ENCODE data around the gene OTUD7B. TPM values are rescaled to one million over a fixed set of nuclear protein-coding genes. Genes with fewer than 3 reads are reported as not detected.
"Not testable (repeated sequence)": the region's sequence is repeated elsewhere in the genome, so short reads cannot be mapped to it uniquely, and the experiment has no call there.

OTUD7B gene
- total RNA-seq (2014; rRNA removed; shearing (Covaris generic)): 5.7 and 10.7 TPM in 2 replicates
- polyA plus RNA-seq (2015; cell fraction: cytosol; rRNA removed): 2.8 and 3.0 TPM in 2 replicates
- 5.1 and 6.5 TPM in 2 replicates for polyA plus RNA-seq (2015; cell fraction: nucleus; rRNA removed)

GRCh38 chr1:150010393-150011115, at the start of gene OTUD7B:
Gene OTUD7B (minus strand): TSS chr1:150010726. CDS start chr1:149977510, 33,216 bp downstream.
- DNase-seq (ENCODE audit: low read depth): peak; percentile 86

- no peak for DNase-seq (ENCODE audit: low read depth)
Observed at GRCh38 chr1:150060260-150060659, 49.7 kb upstream of the OTUD7B start.

DNA sequence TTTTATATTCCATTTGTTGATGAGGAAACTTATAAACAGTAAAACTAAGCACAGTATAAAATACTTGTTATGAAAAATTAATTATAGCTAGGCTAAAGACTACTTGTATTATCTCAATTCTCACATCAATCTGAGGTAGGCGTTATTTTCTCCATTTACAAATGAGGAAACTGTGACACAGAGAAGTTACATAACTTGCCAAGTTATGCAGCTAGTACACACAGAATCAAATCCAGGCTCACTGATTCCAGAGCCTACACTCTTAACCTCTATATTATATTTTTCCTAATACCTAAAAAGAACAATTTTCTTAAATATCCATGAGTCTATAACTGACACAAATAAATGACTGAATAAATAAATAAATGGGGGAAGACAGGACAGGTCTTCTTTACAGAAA, 45.9 kb upstream of the OTUD7B start:
- no peak for DNase-seq (ENCODE audit: low read depth)

- DNase-seq (ENCODE audit: low read depth): not testable (repeated sequence)
Observed at GRCh38 chr1:150055507-150055906, 45.0 kb upstream of the OTUD7B start.

- DNase-seq (ENCODE audit: low read depth): no peak
Observed at GRCh38 chr1:150053926-150054325, 43.4 kb upstream of the OTUD7B start.

GRCh38 chr1:150051905-150052412, 41.4 kb upstream of the OTUD7B start:
- DNase-seq (ENCODE audit: low read depth): peak; percentile 3

- DNase-seq (ENCODE audit: low read depth): no peak
Observed at GRCh38 chr1:150051089-150051373, 40.5 kb upstream of the OTUD7B start.

DNA sequence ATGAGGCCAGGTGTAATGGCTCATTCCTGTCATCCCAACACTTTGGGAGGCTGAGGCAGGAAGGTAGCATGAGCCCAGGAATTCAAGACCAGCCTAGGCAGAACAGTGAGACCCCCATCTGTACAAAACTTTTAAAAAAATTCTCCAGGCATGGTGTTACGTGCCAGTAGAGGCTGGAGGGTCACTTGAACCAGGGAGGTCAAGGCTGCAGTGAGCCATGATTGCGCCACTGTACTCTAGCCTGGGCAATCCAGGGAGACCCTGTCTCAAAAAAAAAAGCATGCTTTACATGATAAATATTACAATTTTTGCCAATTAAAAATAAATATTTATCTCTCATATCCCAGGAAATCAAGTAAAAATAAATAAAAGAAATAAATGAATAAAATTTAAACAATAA, 39.4 kb upstream of the OTUD7B start:
- no peak for DNase-seq (ENCODE audit: low read depth)

DNA sequence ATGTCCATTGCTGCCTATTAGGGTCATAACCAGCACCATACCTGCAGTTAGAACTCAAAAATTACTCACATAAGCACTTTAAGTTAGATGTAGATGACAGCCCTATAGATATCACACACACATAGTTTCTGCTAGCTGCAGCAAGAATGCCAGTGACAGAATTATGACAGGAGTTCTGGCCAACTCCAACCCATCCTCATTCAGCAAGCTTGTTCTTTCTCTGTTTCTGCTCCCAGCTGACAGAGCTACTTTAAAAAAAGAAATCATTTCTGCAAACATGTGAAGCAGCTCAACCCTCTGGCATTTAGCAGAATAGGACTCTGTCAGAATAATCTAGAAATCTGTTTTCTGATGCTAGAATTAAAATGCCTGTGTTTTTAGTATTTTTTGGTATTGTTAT, 23.8 kb upstream of the OTUD7B start:
- DNase-seq (ENCODE audit: low read depth): no peak

DNA sequence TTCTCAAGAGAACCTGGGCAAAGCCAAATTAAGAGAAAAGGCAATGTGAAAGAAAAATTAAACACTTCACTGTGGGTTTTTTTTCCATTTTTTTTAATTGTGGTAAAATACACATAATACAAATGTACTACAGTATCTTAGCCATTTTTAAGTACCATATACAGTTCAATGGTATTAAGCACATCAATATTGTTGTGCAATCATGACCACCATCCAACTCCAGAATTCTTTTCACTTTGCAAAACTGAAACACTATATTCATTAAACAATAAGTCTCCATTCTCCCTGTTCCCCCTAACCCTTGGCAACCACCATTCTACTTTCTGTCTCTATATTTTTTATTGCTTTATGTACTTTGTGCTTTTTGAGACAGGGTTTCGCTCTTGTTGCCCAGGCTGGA, 17.8 kb upstream of the OTUD7B start:
- DNase-seq (ENCODE audit: low read depth): no peak

GRCh38 chr1:150024156-150024555, 13.6 kb upstream of the OTUD7B start:
- no peak for DNase-seq (ENCODE audit: low read depth)

DNA sequence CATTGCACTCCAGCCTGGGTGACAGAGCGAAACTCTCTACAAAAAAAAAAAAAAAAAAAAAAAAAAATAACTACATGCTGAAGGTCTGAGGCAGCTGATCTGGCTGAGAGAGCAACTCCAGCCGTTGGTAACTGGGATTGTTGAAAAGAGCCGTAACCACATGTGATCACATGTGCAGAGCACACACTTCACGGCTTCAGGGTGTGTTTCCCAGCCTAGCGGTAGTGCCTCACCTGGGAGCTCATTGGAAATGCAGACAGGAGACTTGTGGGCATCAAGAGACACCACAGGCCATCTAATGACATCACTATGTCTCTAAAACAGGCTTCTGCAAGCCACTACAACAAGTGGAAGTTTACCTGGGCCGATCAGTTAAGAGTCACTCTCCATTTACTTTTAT, 11.8 kb upstream of the OTUD7B start:
- no peak for DNase-seq (ENCODE audit: low read depth)

GRCh38 chr1:150021191-150021694, 10.7 kb upstream of the OTUD7B start:
- DNase-seq (ENCODE audit: low read depth): no peak

GRCh38 chr1:150020711-150021110, 10.2 kb upstream of the OTUD7B start:
- no peak for DNase-seq (ENCODE audit: low read depth)

GRCh38 chr1:150018165-150018564, 7.6 kb upstream of the OTUD7B start:
- DNase-seq (ENCODE audit: low read depth): no peak

GRCh38 chr1:150017206-150017750, 6.8 kb upstream of the OTUD7B start:
- DNase-seq (ENCODE audit: low read depth): no peak

DNA sequence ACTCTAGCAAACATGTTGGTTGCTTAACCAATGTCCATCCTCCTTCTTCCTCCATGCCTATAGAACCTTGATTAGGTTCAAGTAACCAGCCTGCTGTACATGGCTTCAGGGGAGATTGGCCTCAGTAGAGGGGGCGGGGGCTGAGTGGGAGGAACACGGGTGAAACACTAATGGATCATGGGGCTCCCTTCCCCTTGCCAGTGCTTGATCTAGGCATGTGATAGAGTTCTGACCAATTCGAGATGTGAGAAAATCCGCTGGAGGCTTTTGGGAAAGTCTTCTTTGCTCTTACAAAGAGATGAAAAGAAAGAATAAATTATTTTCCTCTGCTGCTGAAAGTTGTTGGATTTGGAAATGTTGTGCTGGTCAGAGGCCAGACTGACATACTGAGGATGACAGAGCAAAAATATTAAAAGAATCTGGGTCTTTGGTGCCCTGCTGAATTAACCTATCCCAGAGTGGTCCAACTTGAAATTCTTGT, 5.2 kb upstream of the OTUD7B start:
- no peak for DNase-seq (ENCODE audit: low read depth)

DNA sequence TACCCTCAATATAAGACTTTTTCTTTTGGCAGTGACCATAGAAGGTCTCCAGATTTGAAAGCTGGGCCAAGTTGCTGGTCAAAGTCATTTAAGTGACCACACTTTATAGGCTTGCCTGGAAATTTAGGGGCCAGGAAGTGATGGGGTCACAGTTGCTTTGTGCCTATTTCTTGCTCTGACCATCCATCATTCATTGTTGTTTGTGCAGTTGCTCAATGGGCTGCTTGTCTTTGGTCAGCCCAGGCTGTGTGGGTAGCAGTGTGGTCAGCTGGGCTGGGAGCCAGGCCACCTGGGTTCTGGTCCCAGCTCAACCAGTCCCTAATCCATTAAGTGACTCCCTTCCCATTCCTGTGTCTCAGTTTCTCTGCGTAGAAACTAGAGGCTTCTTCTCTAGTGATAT, 2.1 kb upstream of the OTUD7B start:
- DNase-seq (ENCODE audit: low read depth): no peak

GRCh38 chr1:150009604-150010392, 728 bp downstream of the OTUD7B start:
- DNase-seq (ENCODE audit: low read depth): peak; percentile 80

- no peak for DNase-seq (ENCODE audit: low read depth)
Observed at GRCh38 chr1:150008699-150009098, 1.8 kb downstream of the OTUD7B start.

DNA sequence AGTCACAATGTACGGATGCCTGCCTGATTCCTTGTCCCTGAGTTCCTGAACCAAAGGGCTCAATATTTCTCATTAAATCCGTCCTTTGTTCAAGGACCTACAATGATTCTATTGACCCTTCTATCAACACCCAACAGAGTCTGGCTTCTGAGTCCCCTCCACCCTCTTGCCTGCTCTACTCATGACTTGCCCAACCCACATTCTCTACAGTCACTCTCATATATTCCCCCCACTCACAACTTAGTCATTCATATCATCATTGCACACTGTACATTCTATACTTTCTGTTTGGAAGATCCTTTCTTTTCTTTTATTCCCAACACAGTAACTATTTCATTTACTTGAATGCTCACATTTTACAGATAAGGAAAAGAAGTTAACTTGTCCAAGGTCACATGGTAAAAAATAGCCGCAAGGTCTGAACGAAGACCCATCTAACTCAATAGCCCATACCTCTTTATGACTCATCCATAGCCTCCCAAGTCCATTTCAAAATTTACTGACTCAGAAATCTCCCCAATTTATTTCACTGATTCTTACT, 3.6 kb downstream of the OTUD7B start:
- peak; percentile 61 for DNase-seq (ENCODE audit: low read depth)

DNA sequence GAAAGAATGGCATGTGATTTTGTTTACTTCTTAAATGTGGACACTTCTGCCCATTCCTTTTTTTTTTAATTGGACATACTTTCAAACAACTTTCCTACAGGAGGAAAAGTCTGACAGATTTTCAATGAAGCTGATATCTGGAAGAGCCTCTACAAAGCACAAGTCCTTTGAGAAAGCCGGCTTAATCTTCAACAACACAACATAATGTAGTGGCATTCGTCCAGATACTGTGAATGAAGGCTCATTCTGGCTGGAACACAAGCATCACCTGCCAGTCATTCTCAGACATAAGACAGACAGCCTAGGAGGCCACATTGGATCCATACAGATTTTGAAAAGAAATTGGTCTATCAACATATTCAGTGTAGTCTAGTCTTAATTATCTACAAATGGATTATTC, 4.9 kb downstream of the OTUD7B start:
- DNase-seq (ENCODE audit: low read depth): no peak
